GM19324 (cell line): ENCODE results near the gene ABCC11.
"Not testable (repeated sequence)": the region's sequence is repeated elsewhere in the genome, so short reads cannot be mapped to it uniquely, and the experiment has no call there.

Experiments used
- ATAC-seq: cut with Tn5 transposase; IDR thresholded peaks from one replicate; pipeline ENCODE4 v1.9.1; 2021; ENCODE audit warnings: mild to moderate bottlenecking, moderate library complexity; ENCODE audit not compliant: unreplicated experiment, low FRiP score

The ABCC11 gene

GRCh38 chr16:48250520-48251278 lies 3.4 kb upstream of the ABCC11 start:
- ATAC-seq = no peak

- ATAC-seq = no peak
These were observed 1.3 kb downstream of the ABCC11 start for GRCh38 chr16:48246066-48246465.

GRCh38 chr16:48244863-48245195 lies 2.5 kb downstream of the ABCC11 start:
- no peak for ATAC-seq

- ATAC-seq = peak; percentile 97
These were observed 3.1 kb downstream of the ABCC11 start, which contains the start of gene LONP2 for GRCh38 chr16:48244080-48244862. TSS of gene LONP2 (plus strand) at chr16:48244300. CDS start at chr16:48244389, 89 bp downstream.

- not testable (repeated sequence) for ATAC-seq
These were observed 7.2 kb downstream of the ABCC11 start for GRCh38 chr16:48240147-48240546.

GRCh38 chr16:48236286-48236685 lies 11.1 kb downstream of the ABCC11 start:
- ATAC-seq = no peak

GRCh38 chr16:48235556-48236136 lies 11.7 kb downstream of the ABCC11 start:
- ATAC-seq = no peak

- ATAC-seq = no peak
These were observed 12.2 kb downstream of the ABCC11 start for GRCh38 chr16:48235058-48235555.

GRCh38 chr16:48234630-48235029 lies 12.7 kb downstream of the ABCC11 start:
- ATAC-seq = no peak

GRCh38 chr16:48232493-48233040 lies 14.8 kb downstream of the ABCC11 start:
- no peak for ATAC-seq

GRCh38 chr16:48231727-48232492 lies 15.4 kb downstream of the ABCC11 start:
- ATAC-seq = no peak

GRCh38 chr16:48225456-48225855 lies 21.9 kb downstream of the ABCC11 start:
- ATAC-seq = no peak

- no peak for ATAC-seq
These were observed 23.8 kb downstream of the ABCC11 start for GRCh38 chr16:48223490-48223889.

GRCh38 chr16:48220891-48221290 lies 26.4 kb downstream of the ABCC11 start:
- ATAC-seq = no peak

GRCh38 chr16:48218473-48218872 lies 28.9 kb downstream of the ABCC11 start:
- no peak for ATAC-seq

- no peak for ATAC-seq
These were observed 29.6 kb downstream of the ABCC11 start for GRCh38 chr16:48217708-48218107.

GRCh38 chr16:48215738-48216137 lies 31.6 kb downstream of the ABCC11 start:
- no peak for ATAC-seq

GRCh38 chr16:48212033-48212432 lies 35.3 kb downstream of the ABCC11 start:
- ATAC-seq = no peak

GRCh38 chr16:48210747-48211146 lies 36.6 kb downstream of the ABCC11 start:
- no peak for ATAC-seq

- no peak for ATAC-seq
These were observed 40.6 kb downstream of the ABCC11 start for GRCh38 chr16:48206594-48207242.
